HG02943 (cell line): ENCODE measurements around the gene OR2V1.
A peak's percentile ranks its signal among the peaks of the same experiment; 100 is the strongest.
"Not testable (repeated sequence)": the region's sequence is repeated elsewhere in the genome, so short reads cannot be mapped to it uniquely, and the experiment has no call there.

Source experiments
- ATAC-seq: cut with Tn5 transposase; IDR thresholded peaks from one replicate; pipeline ENCODE4 v1.9.1; 2021; ENCODE audit warnings: mild to moderate bottlenecking, low read depth, moderate library complexity; ENCODE audit not compliant: unreplicated experiment

Gene OR2V1

DNA sequence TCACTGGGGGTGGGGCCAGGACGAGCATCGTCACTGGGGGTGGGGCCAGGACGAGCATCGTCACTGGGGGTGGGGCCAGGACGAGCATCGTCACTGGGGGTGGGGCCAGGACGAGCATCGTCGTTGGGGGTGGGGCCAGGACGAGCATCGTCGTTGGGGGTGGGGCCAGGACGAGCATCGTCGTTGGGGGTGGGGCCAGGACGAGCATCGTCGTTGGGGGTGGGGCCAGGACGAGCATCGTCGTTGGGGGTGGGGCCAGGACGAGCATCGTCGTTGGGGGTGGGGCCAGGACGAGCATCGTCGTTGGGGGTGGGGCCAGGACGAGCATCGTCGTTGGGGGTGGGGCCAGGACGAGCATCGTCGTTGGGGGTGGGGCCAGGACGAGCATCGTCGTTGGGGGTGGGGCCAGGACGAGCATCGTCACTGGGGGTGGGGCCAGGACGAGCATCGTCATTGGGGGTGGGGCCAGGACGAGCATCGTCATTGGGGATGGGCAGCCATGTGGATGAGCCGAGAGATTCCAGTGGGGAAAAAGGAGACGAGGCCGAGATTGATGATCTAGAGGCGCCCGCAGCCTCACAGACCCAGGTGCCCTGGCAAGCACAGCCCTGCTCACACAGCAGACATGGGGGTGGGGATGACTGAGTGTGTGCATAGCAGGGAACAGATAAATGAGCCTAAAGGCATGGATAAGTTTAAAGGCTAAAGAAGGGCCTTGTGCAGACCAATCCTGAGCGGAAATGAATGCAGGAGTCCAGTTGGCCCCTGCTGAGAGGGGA, 30.0 kb upstream of the OR2V1 start:
- ATAC-seq = not testable (repeated sequence)

DNA sequence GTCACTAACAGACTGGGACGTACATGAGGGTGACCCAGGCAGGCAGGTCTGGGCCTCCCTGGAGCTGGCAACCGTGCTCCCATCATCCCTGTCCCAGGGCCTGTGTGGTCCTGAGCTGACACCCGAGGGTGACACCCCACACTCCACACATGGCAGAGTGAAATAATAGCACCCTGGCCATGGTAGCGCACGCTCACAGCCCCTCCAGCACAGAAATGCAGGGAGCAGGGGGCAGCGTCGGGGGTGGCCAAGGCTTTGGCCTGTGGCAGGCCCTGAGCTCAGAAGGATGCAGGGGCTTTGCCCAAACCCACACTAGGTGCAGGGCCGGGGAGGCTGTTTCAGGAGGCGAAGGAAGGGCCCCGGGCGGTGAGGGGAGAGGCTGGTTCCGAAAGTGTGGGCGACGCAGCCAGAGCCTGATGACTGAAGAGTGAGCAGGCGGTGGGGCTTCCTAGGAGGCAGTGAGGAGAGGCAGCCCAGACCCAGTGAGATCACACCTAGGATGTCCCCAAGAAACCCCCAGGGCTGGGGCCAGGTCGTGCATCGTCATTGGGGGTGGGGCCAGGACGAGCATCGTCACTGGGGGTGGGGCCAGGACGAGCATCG, 29.3 kb upstream of the OR2V1 start:
- ATAC-seq = no peak

DNA sequence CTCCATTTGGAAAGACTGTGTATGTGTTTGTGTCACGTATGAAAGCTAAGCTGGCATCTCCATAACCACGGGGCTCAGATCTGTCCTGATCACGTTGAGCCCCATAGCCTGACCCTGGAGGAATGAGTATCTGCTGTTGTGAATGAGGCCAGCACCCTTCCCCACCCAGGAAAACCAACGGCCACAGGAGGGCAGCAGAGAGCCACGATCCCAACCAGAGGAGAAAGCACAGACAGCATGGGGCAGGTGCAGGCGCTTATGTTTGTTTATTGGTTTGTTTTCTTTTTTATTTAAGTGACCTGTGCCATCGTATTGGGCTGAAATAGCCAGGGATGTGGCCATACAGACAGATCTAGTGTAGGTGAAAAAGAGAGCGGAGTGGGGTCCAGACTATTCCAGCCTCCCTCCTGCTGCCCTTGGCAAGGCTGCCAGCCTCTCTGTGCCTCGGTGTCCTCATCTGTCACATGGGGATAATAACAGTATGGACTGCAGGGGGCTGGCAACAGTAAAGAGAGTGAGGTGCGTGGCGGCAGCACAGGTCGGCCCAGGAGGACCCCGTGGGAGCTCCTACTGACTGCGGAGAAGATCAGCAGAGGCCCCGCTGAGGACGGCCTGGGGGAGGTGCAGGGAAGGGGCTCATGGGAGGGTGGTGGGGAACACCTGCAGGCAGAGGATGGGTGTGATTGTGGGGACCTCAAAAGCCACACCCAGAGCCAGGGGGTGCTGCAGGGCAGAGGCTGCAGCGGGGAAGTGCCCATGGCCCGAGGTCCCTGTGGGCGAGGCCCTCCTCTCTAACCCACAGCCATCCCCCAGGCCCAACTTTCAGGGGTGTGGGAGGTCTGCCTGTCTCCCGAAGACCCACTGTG, 28.6 kb upstream of the OR2V1 start:
- ATAC-seq = peak; percentile 63

DNA sequence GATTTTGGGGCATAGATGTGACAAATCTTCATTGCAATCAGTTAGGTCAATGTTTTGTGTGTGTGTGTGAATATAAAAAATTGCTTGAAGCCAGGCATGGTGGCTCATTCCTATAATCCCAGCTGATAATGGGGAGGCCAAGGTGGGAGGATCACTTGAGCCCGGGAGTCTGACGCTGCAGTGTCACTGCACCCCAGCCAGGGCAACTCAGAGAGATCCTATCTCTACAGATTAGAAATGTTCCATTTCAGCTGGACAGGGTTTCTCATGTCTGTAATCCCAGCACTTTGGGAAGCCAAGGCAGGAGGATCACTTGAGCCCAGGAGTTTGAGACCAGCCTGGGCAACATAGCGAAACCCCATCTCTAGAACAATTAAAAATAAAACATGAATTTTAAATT, 27.9 kb upstream of the OR2V1 start:
- no peak for ATAC-seq

DNA sequence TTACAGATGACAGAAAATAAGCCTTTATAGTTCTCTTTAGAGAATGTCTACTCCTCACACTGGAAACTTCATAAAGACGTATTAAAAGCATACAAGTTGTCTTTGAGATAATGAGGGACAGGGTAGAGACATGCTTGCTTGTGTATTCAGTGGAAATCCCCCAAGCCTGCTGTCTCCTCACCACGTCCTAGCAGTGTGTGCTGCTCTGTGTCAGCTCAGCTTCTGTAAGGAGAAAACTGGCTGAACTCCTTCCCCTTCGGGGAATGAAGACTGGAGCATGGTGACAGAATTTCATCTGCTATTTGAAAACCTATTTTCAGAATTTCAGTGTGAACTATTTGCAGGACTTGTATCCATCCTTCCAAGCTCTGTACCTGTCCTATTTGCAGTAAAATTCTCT, 25.8 kb upstream of the OR2V1 start:
- no peak for ATAC-seq

DNA sequence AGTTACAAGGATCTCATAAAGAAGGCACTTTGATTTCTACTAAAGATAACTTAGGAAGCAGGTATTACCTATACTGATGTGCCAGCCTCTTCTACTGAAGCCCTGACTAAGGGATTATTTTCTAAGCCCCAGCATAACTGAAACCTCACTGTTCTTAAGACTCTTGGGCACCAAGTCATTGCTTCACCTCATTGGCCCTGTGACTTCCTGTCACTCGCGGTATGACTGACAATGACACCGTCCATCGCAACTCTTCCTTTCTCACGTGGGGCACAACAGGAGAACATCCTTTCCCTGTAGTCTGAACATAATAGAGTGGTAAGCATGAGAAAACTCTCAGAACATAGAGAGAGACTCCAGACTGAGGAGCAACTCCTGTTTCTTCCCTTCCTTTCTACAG, 22.8 kb upstream of the OR2V1 start:
- ATAC-seq = no peak

DNA sequence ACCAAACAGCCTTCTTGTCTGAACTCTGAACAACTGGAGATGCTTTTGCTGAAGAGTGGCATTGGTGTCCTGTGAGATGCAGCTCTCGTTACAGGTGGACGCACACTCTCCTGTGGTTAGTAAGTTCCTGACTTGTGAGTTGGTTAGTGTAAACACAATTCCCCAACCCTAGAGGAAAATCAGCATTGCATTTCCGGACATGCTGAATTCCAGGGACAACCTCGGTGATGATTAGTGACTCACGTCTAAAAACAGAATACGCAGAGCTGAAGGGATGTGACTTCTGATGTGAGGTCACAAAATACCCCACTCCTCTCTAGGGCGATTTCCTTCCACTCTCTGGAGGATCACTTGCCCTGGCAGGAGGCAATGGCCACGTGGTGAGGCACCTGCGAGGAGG, 21.4 kb upstream of the OR2V1 start:
- no peak for ATAC-seq

DNA sequence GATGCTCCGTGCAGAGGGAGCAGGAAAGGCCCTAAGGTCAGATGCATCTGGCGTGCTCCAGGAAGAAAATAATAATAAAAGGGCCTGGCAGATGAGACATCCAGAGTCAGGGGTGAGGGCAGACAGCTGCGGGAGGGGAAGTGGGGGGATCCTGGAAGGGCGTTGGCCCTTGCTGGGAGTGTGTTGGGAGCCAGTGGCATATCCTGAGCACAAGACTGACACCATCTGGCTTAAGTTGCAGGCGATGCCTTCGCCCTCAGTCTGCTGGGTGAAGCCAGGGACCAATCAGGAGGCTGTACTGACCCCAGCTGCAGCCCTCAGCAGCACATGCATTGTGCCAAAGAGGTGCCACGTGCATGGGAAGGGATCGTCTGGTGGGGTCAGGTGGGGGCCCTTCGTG, 20.2 kb upstream of the OR2V1 start:
- ATAC-seq = no peak

DNA sequence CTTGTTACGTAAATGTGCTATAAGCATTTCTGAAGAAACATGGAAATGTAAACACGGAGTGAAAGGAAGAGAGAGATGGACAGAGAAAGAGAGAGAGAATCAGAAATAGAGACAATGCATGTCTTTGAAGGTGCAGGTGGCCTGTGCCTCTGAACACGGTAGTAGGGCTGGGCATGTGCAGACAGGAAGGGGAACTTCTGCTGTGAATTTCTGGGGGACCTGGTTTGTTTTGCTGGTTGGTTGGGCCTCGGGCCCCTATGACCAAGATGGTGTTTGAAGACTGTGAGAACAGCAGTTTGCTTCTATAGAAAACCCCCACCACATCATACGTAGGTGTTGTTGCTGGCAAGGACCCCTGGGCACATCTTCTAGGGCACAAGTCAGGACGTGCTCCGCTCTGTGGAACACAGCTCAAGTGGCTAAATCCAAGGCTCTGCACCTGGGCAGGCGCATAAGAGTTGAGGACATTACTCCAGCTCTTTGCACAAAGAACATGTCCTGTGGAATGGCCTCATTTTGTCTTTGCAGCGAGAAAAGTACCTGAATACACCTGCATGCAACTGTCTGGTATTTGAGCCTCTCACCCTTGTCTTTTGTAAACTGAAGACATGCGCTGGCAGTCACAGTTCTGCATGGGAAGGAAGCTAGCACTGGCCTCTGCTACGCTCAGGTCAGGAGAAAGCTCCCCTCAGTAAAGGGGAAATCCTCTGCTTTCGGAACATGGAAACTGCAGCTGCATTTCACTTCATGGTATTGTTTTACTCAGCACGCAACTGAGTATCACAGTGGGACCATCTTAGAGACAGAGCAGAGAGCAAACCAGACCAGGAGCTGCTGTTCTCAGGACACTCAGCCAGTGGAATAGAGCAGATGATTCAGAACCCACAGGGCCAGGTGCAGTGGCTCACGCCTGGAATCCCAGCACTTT, 19.1 kb upstream of the OR2V1 start:
- no peak for ATAC-seq

DNA sequence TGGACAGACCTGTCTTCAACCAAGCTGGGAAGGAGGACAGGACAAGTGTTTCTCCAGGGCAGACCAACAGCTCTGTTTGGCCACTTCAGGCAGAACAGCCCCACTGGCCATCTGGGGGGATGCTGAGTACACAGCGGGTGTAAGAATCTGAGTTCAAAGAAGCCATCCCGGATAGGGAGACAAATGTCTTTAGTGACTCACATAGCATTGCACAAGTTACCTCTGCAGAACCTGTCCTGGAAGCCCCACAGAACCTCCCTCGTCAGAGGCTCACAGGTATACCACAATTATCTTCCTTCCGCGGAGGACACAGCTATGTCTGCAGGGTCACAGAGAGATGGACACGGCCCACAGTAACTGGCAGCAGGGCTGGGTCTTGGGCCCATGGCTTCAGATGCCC, 18.4 kb upstream of the OR2V1 start:
- no peak for ATAC-seq

DNA sequence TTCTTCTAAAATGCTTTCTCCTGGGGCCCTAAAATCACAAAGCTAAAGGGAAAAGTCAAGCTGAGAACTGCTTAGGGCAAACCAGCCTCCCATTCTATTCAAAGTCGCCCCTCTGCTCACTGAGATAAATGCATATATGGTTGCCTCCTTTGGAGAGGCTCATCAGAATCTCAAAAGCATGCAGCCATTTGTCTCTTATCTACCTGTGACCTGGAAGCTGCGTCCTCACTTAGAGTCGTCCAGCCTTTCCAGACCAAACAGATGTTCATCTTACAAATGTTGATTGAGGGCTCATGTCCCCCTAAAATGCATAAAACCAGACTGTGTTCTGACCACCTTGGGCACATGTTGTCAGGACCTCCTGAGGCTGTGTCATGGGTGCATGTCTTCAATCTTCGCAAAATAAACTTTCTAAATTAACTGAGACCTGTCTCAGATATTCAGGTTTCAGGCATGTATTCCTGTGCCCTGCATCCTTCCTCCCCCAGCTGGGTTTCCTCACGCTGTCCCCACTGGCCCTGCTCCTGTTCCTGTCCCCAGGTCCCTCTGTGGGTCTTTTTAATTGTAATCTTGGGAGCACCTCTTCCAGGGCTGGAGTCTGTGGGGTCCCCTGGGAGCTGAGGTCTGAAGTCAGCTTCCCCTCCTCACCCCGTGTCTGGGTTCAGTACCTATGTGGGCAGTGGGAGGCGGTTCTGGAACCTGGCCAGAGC, 16.1 kb upstream of the OR2V1 start, which contains the start of gene OR2V2:
Gene OR2V2 (plus strand): TSS at position 660 of the 710 bp plus-strand sequence. CDS start 7,357 bp downstream, outside the sequence.
- ATAC-seq = not testable (repeated sequence)

DNA sequence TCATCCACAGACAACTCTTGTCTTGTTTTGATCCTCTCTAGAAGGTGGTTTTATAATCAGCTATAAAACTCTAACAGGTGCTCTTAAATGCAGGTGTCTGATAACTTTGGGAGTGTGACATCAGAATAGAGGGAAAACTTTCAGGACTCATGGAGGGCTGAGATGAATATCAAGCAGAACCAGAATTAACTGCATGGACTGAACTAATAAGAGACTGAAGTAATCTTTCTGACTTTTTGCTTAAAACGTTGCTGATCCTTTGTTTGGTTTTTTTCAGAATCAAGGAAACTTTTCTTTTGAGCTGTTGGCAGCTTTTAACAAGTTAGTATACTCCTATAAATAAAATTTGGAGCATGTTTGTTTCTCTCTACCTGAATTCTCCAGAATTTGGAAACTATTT, 14.2 kb upstream of the OR2V1 start:
- no peak for ATAC-seq

DNA sequence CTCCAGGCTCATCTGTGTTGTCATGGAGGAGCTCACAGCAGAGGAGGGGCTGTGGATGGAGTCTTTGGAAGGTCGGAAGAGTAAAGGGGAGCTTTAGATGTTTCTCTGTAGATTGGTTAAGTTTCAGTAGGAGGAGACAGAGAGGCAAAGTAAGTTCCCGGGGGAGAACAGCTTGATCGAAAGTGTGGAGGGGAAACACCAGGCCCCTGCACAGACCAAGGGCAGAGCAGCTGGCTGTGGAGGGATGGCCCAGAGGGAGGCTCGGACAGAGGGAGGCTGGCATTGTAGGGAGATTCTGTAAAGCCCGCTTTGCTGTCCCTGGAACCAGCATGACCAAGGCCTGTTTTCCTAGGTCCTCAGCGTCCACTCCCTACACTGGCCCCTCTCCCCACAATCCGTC, 11.1 kb upstream of the OR2V1 start:
- no peak for ATAC-seq

DNA sequence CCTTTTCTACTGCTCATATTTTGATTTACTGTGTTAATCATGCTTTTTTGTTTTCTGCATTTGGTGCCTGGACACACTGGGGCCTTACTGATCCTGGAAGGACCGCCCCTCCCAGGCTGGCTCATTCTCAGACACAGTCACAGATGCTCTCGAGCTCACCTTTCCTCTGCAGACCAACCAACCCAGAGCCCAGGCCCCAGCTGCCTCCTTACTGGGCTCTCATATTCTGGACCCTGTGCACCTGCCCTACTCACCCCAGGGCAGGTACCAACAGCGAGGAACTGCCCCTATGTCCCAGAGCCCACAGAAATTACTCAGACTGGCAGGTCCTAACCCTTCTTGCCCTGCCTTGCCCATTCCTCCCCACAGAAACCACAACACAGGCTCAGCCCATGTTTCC, 9.8 kb upstream of the OR2V1 start:
- ATAC-seq = no peak

DNA sequence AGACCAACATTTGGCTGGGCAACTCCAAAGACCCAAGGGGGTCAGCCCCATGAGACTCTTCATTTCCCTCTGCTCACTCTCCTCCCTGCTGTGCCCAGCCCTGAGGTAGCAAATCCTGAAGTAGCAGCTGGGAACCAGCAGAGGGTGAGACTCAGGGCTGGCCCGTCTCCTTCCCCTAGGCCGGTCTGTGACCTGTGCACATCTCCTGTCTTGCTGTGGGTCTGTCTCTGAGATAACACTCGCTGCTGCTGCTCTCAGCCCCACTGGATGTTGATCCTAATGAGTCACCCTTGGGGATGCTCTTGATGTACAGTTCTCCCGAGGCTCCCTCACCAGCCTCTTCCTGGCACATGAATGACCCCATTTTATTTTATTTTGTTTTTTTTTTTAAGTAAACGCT, 7.3 kb upstream of the OR2V1 start:
- ATAC-seq = no peak

DNA sequence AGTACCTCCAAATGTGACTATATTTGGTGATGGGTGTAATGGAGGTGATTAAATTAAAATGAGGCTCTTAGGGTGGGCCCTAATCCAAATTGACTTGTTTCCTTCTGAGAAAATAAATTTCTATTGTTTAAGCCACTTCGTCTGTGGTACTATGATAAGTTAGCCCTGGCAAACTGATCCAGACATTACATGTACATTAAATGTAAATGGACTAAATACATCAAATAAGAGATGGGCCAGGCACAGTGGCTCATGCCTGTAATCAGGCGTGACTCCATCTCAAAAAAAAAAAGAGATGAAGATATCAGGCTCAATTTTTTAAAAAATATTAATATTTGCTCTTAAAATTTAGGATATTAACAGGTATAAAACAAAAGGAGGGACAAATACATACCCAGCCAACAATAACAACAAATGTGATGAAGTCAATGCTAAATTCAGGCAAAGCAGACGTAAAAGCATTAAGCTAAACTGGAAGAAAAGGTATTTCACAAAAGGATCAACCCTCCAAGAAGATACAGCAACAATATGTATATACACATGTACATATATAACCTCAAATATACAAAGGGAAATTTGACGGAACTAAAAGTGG, 5.5 kb upstream of the OR2V1 start:
- no peak for ATAC-seq

DNA sequence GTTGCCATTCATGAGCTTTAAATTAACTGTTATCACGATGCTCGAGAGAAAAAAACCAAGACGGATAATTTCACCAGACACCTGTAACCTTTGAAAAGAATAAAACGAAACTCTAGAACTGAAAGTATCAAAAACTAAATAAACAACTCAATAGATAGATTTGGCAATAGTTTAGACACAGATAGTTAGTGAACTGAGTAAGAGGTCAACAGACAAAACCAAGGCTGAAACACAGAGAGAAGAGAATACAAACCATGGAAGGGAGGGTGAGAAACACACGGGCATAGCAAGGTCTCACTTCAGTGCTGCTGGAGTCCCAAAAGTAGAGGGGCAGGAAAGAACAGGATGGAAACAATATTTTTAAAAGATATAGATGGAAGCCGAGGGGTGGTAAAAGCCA, 3.3 kb upstream of the OR2V1 start:
- ATAC-seq = no peak

DNA sequence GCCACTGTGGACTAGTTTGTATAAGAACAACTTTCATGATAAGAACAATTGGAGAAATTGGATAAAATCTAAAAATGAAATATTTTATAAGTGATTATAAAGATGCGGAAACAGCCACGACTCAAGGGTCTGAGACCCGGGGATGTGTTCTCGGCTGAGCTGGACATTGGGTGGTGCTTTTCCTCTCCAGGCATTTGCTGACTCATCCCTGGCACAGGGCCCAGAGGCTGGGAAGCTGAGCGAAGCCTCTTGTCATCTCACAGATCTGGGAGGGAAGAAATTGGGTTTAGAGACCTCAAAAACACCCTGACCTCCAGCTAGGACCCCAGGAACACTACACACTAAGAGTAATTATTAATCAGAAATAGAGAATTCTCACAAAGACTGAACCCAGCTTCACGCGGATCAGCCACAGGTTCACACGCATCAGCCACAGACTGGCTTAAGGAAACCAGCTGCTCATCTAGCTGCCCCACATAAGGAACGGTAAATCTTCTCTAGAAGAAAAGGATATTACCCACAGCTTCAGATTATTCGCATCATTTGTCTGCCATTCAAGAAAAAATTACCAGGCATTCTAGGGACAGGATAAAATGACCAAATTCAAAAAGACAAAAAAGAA, 2.8 kb upstream of the OR2V1 start:
- no peak for ATAC-seq

DNA sequence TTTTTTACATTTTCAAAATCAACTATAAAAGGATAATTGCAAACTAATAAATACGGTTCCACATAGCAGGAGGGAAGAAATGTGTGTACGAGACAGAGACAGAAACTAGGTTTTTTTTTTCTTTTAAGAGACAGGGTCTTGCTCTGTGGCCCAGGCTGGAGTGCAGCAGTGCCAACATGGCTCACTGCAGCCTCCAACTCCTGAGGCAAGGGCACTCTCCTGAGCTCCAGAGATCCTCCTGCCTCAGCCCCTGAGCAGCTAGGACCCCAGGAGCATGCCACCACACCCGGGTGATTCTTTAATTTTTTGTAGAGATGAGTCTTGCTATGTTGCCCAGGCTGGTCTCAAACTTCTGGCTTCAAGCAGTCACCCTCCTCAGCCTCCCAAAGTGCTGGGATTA, 2.1 kb upstream of the OR2V1 start:
- no peak for ATAC-seq
